Measurements from ENCODE around the gene FRMPD4. TPM values are rescaled to one million over a fixed set of nuclear protein-coding genes. Genes with fewer than 3 reads are reported as not detected.
A peak's percentile ranks its signal among the peaks of the same experiment; 100 is the strongest.

Gene FRMPD4
- total RNA-seq, 1 experiment from 2014 or later = 0.24 TPM

DNA sequence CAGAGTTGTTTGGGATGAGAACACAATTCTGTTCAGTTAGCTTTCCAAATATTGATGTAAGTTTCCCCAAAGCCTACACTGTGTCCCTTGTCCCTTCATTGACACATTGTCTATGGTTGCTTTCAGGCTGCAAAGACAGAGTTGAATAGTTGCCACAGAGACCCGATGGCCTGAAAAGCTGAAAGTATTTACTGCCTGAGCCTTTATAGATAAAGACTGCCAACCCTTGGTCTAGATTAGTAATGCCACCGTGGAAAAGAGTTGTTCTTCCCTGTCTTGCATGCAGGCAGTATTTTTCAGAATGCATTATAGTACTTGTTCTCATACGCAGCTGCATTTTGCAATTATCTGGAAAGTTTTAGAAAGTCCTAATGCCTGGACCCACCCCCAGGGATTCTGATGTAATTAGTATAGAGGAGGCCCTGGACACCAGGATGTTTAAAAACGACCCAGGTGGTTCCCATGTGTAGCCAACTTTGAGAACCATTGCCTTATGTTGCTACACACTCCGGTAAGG, 180.8 kb downstream of the FRMPD4 start:
- Histone ChIP-seq H3K4me1 (ENCODE audit: insufficient read depth, low read length) (peaks cover 5% of the 10 kb centered on the region; the same call in 1 of the 2 replicates), H3K4ac (ENCODE audit: low read depth, low read length) (no peak overlapping the region), H3K18ac (ENCODE audit: insufficient read length, low read depth, low read length) (no peak overlapping the region), H3K23me2 (ENCODE audit: insufficient read length, low read depth, low read length, poor library complexity, severe bottlenecking) (no peaks in the 10 kb centered on the region), H3K14ac (ENCODE audit: insufficient read depth, low read length) (no peak overlapping the region), H3K27me3 (ENCODE audit: insufficient read depth, low read length) (no peaks in the 10 kb centered on the region), H4K20me1 (ENCODE audit: control insufficient read depth, insufficient read depth, insufficient read length) (no peaks in the 10 kb centered on the region), H3K27ac (ENCODE audit: insufficient read length, low read depth, low read length) (no peak overlapping the region), H3K23ac (ENCODE audit: insufficient read length, low read depth, low read length) (no peak overlapping the region), H3K79me2 (ENCODE audit: insufficient read depth, low read length) (no peaks in the 10 kb centered on the region), H3K4me2 (ENCODE audit: insufficient read depth, insufficient read length, low read length) (no peak overlapping the region), H2BK20ac (ENCODE audit: low read depth, low read length, poor library complexity, severe bottlenecking) (no peak overlapping the region), H3K9ac (ENCODE audit: extremely low read depth, insufficient read length, low read length) (no peak overlapping the region), H4K91ac (ENCODE audit: insufficient read length, low read depth, low read length) (no peak overlapping the region), H3K56ac (ENCODE audit: insufficient read length, low read depth, low read length) (no peak overlapping the region), H2BK5ac (ENCODE audit: insufficient read length, low read length) (no peak overlapping the region), H3K9me3 (ENCODE audit: control insufficient read depth, low read depth, low read length) (peaks cover 9% of the 10 kb centered on the region), H2BK15ac (ENCODE audit: low read depth, low read length) (no peak overlapping the region), H3K79me1 (ENCODE audit: insufficient read depth, low read depth, low read length, poor library complexity, severe bottlenecking) (no peaks in the 10 kb centered on the region), H2BK12ac (ENCODE audit: insufficient read length, low read depth, low read length) (no peak overlapping the region), H3T11ph (ENCODE audit: low read length) (no peak overlapping the region), H4K5ac (ENCODE audit: insufficient read length, low read depth, low read length) (no peak overlapping the region), H2AK5ac (ENCODE audit: insufficient read length, low read length) (no peak overlapping the region), H2BK120ac (ENCODE audit: low read depth, low read length, poor library complexity, severe bottlenecking) (no peak overlapping the region), H4K8ac (replicated peaks; ENCODE audit: insufficient read length, low read depth, low read length) (no peak overlapping the region), H2AFZ (ENCODE audit: low read length) (no peak overlapping the region)
- peaks cover 12 to 18% of the 10 kb centered on the region in 2 experiments for H3K4me1 Mint-ChIP-seq
- TF ChIP-seq, protein P1, sequence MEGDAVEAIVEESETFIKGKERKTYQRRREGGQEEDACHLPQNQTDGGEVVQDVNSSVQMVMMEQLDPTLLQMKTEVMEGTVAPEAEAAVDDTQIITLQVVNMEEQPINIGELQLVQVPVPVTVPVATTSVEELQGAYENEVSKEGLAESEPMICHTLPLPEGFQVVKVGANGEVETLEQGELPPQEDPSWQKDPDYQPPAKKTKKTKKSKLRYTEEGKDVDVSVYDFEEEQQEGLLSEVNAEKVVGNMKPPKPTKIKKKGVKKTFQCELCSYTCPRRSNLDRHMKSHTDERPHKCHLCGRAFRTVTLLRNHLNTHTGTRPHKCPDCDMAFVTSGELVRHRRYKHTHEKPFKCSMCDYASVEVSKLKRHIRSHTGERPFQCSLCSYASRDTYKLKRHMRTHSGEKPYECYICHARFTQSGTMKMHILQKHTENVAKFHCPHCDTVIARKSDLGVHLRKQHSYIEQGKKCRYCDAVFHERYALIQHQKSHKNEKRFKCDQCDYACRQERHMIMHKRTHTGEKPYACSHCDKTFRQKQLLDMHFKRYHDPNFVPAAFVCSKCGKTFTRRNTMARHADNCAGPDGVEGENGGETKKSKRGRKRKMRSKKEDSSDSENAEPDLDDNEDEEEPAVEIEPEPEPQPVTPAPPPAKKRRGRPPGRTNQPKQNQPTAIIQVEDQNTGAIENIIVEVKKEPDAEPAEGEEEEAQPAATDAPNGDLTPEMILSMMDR (conservative IDR thresholded peaks at IDR 0.05) = 0 out of 3 replicates have a peak, but pooled peaks have one; percentile 13
- WGBS (ENCODE audit: extremely low coverage, insufficient read length, low lambda C conversion rate) = no CpG with 5 or more reads among the region's 5 CpGs
- no peak for DNase-seq
- peaks cover 49 to 54% of the 10 kb centered on the region in 2 experiments for H3K9me3 Mint-ChIP-seq
- no peak overlapping the region for H3K27ac Mint-ChIP-seq
- H3K4me3 Mint-ChIP-seq = no peak overlapping the region
- H3K27me3 Mint-ChIP-seq (ENCODE audit: low read depth) = no peaks in the 10 kb centered on the region; the same call in 1 of the 2 replicates
- H3K36me3 Mint-ChIP-seq (ENCODE audit: insufficient read depth in 1 of 3, low read depth in 3 of 3) = peaks cover 4 to 5% (median 4%) of the 10 kb centered on the region in 3 experiments; a peak in 6 of 7 replicates

Data from H9 (cell line).